ENCODE measurements around the gene TMEM221.
A peak's percentile ranks its signal among the peaks of the same experiment; 100 is the strongest.

Gene TMEM221

DNA sequence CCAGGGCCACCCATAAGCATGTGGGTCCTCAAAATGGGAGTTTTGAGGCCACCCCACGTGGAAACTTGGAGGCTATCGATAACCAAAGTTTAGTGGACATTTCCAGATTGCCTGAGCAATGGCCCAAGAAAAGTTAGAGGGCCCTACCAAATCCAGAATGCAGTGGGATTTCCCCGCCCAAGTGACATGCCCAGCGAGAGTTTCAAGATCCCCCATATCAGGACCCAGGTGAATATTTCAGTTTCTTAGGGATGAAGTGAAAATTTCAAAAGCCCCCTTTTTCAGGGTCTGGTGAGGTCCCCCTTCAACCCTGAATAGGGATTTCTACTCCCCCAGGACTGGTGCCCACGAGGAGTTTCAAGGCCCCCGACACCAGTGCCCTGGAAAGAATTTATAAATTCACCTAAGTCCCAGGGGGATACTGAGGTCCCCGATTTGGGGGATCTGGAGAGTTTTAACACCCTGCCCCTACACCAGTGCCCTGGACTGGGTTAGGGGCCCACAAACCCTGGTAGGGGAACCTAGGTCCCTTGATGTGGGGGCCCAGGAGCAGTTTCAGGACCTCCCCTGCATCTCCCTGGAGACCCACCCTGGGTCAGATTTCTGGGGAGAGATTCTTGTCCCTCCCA is 43.7 kb downstream of the TMEM221 start:
- no peak for DNase-seq

DNA sequence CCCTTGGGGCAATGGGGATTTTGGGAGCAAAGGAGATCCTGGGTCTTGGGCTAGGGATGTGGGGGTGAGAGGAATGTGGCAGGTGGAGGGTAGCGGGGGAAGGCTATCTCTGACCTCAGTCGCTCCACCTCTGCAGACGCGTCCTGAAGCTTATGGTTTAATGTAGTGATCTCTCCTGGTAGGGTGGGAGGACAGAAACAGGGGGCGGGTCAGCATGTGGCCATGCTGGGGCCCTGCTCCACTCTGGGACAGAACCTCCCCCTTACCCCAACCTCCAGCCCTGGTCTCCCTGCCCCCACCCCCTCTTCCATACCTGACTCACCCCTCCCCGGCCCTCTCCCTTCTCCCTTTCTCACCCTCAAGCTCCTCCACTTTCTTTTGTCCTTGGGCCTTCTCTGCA is 44.5 kb downstream of the TMEM221 start:
- no peak for DNase-seq

DNA sequence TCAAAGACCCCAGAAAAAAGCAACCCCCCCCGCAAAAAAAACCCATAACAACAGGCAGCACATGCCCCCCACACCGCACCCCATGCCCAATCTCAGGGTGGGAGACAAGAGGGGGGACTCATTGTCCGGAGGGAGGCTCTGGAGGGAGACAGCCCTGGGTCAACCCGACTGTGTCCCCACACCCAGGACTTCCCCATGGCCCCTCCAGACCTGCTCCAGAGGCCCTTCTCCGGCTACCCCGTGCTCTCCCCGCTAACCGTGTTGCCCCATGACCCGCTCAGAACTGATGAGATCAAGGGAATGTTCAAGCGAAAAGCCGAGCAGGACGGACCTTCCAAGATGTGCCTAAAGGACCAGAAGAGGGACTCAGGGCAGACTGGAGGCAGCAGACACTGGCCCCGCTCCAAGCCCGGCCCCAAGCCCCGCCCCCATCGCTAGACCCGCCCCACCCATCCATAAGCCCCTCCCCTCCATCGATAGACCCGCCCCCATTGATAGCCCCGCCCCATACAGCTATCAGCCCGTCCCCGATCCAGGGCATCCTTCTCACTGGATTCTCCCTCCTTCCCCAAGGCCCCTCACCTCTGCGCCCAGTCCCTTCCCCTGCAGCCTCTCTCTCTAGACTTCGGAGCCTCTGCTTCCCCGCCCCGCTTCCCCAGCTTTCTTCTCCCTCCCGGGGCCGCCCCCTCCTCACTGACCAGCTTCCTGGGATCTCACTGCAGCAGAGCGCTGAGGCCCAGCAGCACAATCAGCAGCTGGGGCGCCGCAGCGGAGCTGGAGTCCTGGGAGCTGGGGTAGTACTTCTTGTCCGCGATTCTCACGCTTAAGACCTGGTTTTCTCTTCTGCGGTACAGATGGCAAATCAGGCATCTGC is 45.2 kb downstream of the TMEM221 start:
- no peak for DNase-seq

DNA sequence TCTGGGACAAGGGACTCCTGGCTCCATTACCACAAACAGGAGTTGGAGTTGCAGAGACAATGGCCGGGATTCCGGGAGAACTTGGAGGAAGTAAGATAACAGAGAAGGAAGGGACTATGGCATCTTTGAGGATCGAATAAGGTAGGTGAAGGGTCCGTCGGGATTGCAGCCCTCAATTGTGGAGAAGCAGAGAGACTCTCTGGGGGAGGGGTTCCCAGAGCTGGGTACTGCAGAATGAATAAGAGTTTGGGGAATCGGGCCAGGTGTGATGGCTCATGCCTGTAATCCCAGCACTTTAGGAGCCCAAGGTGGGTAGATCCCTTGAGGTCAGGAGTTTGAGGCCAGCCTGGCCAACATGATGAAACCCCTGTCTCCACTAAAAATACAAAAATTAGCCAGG is 46.8 kb downstream of the TMEM221 start:
- DNase-seq = no peak

DNA sequence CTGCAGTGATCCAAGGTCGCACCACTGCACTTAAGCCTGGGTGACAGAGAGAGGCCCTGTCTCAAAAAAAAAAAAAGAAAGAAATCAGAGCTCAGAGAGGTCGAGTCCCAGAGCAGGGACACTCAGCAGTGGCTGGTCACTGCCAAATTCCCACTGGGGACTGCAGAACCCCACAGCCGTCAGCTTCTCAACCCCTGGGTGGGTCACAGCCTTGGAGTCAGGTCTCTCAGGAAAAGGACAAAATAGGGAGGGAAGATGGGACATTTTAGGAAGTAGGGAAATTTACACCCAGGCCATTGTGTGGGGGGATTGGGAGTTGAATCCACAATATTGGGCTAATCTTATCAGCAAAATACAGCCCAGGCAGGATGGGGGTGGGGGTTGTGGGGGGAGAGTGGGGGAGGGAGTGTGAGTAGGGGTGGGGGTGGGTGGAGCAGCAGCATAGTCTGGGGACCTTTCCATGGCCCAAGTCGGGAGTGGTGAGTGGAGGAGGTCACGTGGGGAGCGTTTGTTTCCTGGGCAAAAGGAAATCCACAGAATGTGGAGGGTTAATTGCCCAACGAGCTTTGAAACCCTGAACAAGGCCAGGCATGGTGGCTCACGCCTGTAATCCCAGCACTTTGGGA is 49.5 kb downstream of the TMEM221 start:
- DNase-seq = no peak

DNA sequence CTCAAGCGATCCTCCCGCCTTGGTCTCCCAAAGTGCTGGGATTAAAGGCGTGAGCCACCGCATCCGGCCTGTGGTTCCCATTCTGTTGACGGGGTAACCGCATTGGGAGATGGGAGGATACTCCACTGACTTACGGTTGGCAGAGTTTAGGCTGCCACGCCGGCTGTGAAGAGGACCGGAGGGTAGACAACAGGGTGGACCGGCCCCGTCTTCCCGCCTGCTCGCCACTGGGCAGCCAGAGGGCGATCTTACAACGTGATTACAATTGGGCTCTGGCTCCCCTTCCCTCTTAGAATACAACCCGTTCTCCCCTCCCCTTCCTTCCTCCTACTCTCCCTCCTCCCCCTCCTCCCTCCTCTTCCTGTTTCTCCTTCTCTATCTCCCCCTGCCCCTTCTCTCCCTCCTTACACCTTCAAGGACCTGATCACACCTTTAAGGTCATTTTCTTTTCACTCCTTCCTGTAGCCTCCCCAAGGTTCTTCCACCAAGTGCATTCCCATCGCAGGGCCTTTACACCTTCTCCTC is 53.5 kb downstream of the TMEM221 start:
- peak; percentile 36 for DNase-seq

DNA sequence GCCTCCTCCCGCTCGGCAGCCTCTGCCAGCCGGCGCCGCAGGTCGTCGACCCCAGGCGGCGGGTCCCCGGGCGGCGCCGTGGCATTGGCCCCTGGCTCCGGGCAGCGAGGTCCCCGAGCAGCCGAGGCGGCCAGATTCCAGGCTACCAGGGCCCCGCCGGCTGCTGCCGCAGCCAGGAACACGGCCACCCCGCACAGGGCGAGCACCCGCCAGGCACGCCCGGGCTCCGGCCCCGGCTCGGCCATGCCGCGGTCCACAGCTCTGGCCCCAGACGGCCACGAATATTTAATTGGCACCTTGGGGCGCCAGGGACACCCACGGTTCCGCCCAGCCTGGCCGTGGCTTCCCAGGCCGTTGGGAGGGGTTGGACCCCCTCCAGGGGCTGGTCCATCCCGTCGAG is 54.6 kb downstream of the TMEM221 start, which contains the start of gene CCDC194:
CCDC194 (minus strand) TSS at position 283 of the 400 bp plus-strand sequence; CDS start at position 245, 38 bp downstream.
- DNase-seq = no peak

DNA sequence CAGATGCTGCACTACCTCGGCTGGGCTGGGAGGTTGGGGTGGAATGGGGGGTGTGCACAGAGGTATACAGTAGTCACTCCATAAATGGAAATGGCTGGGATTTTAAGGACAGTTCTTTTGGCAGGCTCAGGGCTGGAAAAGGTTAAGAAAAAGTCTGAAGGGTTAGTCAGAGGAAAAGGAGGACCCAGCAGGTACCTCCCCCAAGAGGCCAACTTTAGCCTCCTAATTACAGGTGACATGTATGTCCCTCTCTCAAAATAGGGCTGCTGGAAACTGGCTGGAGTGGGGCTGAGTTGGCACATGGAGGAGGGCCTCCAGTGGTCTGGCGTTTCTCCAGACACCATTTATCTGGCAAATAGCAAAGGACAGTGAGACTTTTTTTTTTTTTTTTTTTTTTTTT is 55.5 kb downstream of the TMEM221 start:
- DNase-seq = no peak

DNA sequence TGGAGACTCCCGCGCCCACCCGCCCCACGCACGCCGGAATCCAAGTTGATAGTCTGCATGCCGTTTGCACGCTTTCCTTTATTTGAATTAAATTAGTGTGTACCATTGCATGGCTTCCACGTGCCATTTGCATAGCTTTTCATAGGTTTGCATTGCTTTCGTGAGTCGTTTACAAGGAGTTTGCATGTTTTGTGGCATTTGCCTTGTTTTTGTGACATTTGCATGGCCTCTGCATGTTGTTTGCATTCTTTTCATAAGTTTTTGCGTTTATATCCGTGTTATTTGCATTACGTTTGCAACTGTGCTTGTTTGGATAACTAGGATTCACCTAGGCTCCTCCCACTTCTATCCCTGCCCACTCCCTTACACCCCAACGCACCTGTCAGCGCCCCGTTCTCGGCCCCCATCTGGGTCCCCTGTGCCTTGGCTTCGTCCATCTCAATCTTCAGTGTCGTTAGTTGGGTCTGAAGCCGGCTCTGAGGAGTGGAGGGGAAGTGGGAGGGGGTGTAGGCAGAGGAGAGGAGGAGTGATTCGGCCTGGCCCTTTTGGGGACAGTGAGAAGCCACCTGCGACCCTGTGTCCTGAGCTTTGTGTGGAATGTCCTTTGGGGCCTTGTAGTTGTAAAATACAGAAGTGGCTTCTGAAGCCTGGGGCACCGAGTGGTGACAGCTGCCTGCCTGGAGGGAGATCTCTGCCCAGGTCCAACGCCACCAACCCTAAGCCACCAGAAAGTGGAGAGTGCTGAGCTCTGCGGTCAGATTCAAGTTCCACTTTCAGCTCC is 56.9 kb downstream of the TMEM221 start:
- no peak for DNase-seq

DNA sequence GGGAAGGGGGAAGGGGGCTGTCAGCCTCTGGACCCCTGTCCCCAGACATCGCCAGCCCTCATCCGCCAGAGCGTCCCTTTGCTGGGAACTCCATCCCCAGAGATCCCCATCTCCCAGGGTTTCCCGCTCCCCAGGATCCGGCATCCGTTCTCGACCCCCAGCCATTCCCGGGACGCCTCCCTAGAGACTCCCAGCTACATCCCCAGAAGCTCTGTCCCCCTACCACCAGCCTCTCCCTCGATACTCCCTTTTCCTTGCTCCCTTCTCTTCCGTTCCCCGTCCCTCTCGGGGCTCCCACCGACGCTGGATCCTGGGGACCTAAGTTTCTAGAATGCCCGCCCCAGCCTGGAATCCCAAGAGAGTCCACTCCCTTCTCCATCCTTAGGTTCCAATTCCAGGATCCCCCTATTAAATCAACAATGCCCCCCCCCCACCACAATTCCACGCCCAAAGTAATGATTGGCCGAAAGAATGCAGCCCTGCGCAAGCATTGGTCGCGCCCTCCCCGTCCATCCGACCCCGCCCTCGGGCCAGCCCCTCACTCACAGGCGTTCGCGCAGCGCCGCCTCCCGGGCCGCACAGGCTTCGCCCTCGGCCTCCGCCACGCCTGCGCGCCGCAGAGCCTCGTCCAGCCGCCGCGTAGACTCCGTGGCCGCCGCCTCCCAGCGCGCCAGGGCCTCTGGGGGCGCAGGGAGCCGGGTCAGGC is 57.6 kb downstream of the TMEM221 start:
- DNase-seq = peak; percentile 91

DNA sequence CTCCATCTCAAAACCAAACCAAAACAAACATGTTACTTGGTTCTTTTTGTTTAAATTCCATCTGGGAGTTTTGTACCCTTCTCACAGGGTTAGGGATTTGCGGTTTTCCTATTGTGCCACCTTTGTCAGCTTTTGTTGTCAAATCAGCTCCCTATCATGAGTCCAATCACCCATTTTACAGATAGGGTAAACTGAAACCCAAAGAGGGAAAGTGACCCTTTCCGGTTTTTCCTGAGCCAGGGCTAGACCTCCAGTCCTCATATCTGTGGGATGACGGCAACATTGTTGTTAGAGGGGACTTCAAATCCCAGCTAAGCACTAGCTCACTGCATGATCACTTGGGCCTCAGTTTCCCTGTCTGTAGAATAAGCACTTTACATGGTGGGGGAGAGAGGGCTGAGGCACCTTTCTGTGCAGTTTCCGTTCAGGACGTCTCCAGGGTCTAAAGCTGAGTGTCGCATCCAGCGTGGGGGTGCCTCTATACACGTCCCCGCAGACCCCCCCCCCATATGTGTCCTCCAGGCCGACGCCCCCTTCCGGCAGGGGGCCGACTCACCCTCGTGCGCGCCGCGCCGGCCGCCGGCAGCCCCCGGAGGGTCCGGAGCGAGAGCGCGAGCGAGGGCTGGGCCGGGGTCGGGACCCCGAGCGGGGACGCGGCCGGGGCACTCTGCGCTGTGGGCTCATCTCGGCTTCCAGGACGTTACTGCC is 58.4 kb downstream of the TMEM221 start:
- no peak for DNase-seq

DNA sequence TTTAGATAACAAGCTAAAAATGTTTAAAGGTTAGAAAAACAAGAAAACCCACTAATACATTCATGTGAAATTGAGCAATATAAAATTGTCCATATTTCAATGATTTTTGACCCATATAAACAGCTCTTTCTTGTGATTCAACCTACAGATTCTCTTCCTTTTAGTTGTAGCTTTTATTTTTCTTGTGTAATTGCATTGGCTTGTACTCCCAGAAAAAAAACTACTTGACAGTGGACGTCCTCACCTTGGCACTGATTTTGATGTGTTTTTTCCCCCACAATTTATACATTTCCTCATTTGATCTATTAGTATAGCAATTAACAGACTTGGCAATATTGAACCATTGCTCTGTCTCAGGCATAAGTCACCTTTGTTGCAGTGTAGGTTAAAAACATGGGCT is 59.2 kb downstream of the TMEM221 start:
- no peak for DNase-seq

DNA sequence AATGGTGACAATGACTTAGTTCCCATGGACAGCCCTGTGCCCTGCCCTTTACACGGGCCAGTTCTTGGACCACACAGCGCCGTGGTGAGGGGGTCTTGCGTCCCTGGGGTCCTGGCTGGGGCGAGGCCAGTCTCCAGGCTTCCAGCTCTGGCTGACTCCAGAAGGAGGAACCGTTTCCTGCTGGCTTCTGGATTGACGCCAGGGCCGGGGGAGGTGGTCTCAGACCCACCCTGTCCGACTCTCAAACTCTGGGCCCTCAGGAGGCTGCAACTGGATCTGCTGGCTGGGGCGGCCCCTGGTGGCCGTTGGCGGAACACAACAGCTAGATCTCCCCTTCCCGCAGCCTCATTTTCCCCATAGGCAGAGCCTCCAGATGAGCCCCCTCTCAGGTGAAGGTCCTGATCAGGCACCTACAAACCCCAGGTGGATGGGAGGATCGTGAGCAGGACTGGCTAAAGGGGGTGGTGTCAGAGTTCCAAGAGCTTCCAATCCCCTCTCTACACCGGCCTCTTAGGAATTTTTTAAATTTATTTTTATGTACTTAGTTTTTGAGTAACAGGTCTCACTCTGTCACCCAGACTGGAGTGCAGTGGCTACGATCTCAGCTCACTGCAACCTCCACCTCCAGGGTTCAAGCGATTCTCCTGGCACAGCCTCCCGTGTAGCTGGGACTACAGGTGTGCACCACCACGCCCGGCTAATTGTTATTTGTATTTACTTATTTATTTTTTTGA is 62.4 kb downstream of the TMEM221 start:
- peak; percentile 55 for DNase-seq

Measured in fibroblast of skin of abdomen (primary cell).